ENCODE measurements around the gene HSD11B2. TPM values are rescaled to one million over a fixed set of nuclear protein-coding genes. Genes with fewer than 3 reads are reported as not detected.

Gene HSD11B2
- total and polyA plus RNA-seq, 2 of the 8 experiments (the other 6 are each of a cell fraction or from before 2014, with no cell fraction given) = 28.7 to 32.9 TPM

- TF ChIP-seq CHD7 (IDR thresholded peaks at IDR 0.05; ENCODE audit: insufficient replicate concordance, low read length) (no peak), YY1 (IDR thresholded peaks at IDR 0.05; ENCODE audit: low read depth, low read length) (no peak), NRF1 (IDR thresholded peaks at IDR 0.05; ENCODE audit: low read depth, low read length) (no peak), TAF1 (IDR thresholded peaks at IDR 0.05; ENCODE audit: low read depth, low read length) (no peak), ZNF274 (IDR thresholded peaks at IDR 0.05; ENCODE audit: borderline replicate concordance, extremely low read depth, low read length) (no peak), SIX5 (IDR thresholded peaks at IDR 0.05; ENCODE audit: low read depth, low read length) (no peak), SP1 (IDR thresholded peaks at IDR 0.05; ENCODE audit: low read depth, low read length) (no peak)
- TF ChIP-seq, protein P1, sequence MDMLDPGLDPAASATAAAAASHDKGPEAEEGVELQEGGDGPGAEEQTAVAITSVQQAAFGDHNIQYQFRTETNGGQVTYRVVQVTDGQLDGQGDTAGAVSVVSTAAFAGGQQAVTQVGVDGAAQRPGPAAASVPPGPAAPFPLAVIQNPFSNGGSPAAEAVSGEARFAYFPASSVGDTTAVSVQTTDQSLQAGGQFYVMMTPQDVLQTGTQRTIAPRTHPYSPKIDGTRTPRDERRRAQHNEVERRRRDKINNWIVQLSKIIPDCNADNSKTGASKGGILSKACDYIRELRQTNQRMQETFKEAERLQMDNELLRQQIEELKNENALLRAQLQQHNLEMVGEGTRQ (IDR thresholded peaks at IDR 0.05; ENCODE audit: low read length) = no peak
Measured at GRCh38 chr16:67388591-67388990, 42.3 kb upstream of the HSD11B2 start (continued).
